CD14-positive monocyte (primary cell): ENCODE results near the gene TMPRSS11F. TPM values are rescaled to one million over a fixed set of nuclear protein-coding genes. Genes with fewer than 3 reads are reported as not detected.

Experiments used
- DNase-seq, 3 donors: peaks; one replicate each; pipeline ENCODE4 v3.0.0-alpha.2; 2011 to 2022
- H2AFZ ChIP-seq: 2 replicates; pipeline ENCODE4 v1.6.0; 2012; ENCODE audit warnings: mild to moderate bottlenecking, low read depth, low read length, inconsistent platforms; ENCODE audit not compliant: insufficient read depth, poor library complexity, severe bottlenecking
- H3K27ac ChIP-seq, 2 donors: 1 replicate in 1 of 2; 2 replicates in 1 of 2; pipeline ENCODE4 v1.5.1; 2012 to 2013; ENCODE audit warnings: low read length in 2 of 2, control low read depth in 1 of 2, inconsistent platforms in 1 of 2, low read depth in 1 of 2, mild to moderate bottlenecking in 1 of 2
- H3K27me3 ChIP-seq, 2 donors: one replicate each; pipeline versions ENCODE4 v1.6.0 to v1.6.1; 2011 to 2013; ENCODE audit warnings: low read length in 2 of 2; ENCODE audit not compliant: control insufficient read depth in 2 of 2, insufficient read depth in 2 of 2
- H3K36me3 ChIP-seq, 2 donors: replicated peaks in 1 of 2; 1 replicate in 1 of 2; 2 replicates in 1 of 2; pipeline versions ENCODE4 v1.5.1 to v1.6.1; 2012 to 2013; ENCODE audit warnings: low read length in 2 of 2, control low read depth in 1 of 2, inconsistent platforms in 1 of 2, mild to moderate bottlenecking in 1 of 2; ENCODE audit not compliant: insufficient read depth in 2 of 2, control insufficient read depth in 1 of 2
- H3K4me1 ChIP-seq, 2 donors: 1 replicate in 1 of 2; 2 replicates in 1 of 2; pipeline versions ENCODE4 v1.5.1 to v1.6.1; 2012 to 2013; ENCODE audit warnings: low read length in 2 of 2, control low read depth in 1 of 2, inconsistent platforms in 1 of 2, mild to moderate bottlenecking in 1 of 2, moderate library complexity in 1 of 2; ENCODE audit not compliant: insufficient read depth in 2 of 2, control insufficient read depth in 1 of 2
- H3K4me2 ChIP-seq: replicated peaks from 2 replicates; pipeline ENCODE3; 2012; ENCODE audit warnings: low read length, moderate library complexity, mild to moderate bottlenecking; ENCODE audit not compliant: poor library complexity, severe bottlenecking; ENCODE audit errors: extremely low read depth
- H3K4me3 ChIP-seq, 3 experiments: fragments of 200-600 bp in 1 of 3; sonication (generic) in 1 of 3; replicated peaks in 1 of 3; 1 replicate in 2 of 3; 2 replicates in 1 of 3; pipeline ENCODE4 v1.5.1; 2011 to 2013; ENCODE audit warnings: low read length in 3 of 3, mild to moderate bottlenecking in 3 of 3, control low read depth in 2 of 3, low read depth in 2 of 3, inconsistent platforms in 1 of 3, moderate library complexity in 1 of 3
- H3K79me2 ChIP-seq: 2 replicates; pipeline ENCODE4 v1.6.0; 2012; ENCODE audit warnings: mild to moderate bottlenecking, control low read depth, inconsistent platforms, low read length, moderate library complexity; ENCODE audit not compliant: insufficient read depth
- H3K9ac ChIP-seq: 2 replicates; pipeline ENCODE4 v1.6.0; 2017; ENCODE audit warnings: low read length, mild to moderate bottlenecking; ENCODE audit not compliant: insufficient read depth, poor library complexity, severe bottlenecking
- H3K9me3 ChIP-seq, 2 donors: replicated peaks in 1 of 2; 1 replicate in 1 of 2; 2 replicates in 1 of 2; pipeline versions ENCODE4 v1.5.1 to v1.6.1; 2012 to 2013; ENCODE audit warnings: low read length in 2 of 2, control low read depth in 1 of 2; ENCODE audit not compliant: control insufficient read depth in 1 of 2, insufficient read depth in 1 of 2
- H4K20me1 ChIP-seq: 2 replicates; pipeline ENCODE4 v1.6.0; 2012; ENCODE audit warnings: mild to moderate bottlenecking, low read length, control low read depth, moderate library complexity; ENCODE audit not compliant: insufficient read depth
- H3K27ac Mint-ChIP-seq, 7 donors: one replicate each; pipeline ENCODE4 v1.8.0; 2020; ENCODE audit warnings: mild to moderate bottlenecking in 7 of 7, mixed read lengths in 7 of 7, moderate library complexity in 6 of 7, inconsistent platforms in 2 of 7
- H3K27me3 Mint-ChIP-seq, 3 donors: one replicate each; pipeline ENCODE4 v1.8.0; 2021 to 2022; ENCODE audit warnings: low read depth in 3 of 3, mild to moderate bottlenecking in 3 of 3, mixed read lengths in 3 of 3, moderate library complexity in 3 of 3, inconsistent platforms in 1 of 3
- H3K36me3 Mint-ChIP-seq, 2 donors: one replicate each; pipeline ENCODE4 v1.8.0; 2020; ENCODE audit warnings: mixed read lengths in 2 of 2, inconsistent platforms in 1 of 2, mild to moderate bottlenecking in 1 of 2
- H3K4me1 Mint-ChIP-seq: one replicate; pipeline ENCODE4 v1.8.0; 2020; ENCODE audit warnings: mild to moderate bottlenecking, mixed read lengths
- H3K4me3 Mint-ChIP-seq, 2 donors: one replicate each; pipeline ENCODE4 v1.8.0; 2020; ENCODE audit warnings: mild to moderate bottlenecking in 2 of 2, mixed read lengths in 2 of 2, moderate library complexity in 1 of 2
- H3K9me3 Mint-ChIP-seq, 7 donors: one replicate each; pipeline ENCODE4 v1.8.0; 2020 to 2022; ENCODE audit warnings: mixed read lengths in 7 of 7, mild to moderate bottlenecking in 6 of 7, moderate library complexity in 6 of 7, inconsistent platforms in 2 of 7
- intact Hi-C, 2 donors: fragments of 100-400 bp; cut with micrococcal nuclease; formaldehyde crosslinking; loops; one replicate each; pipeline versions ENCODE4 v1.15.0 to v1.15.1; 2023
- polyA plus RNA-seq, 3 donors: library from polyadenylated mRNA; depleted of rRNA in 1 of 3; unstranded in 2 of 3; stranded (reverse) in 1 of 3; fragments of 300-500 nt in 2 of 3; fragments of >200 nt in 1 of 3; fragmentation: Illumina TruSeq in 2 of 3; gene quantifications; 1 replicate in 2 of 3; 2 replicates in 1 of 3; pipeline ENCODE4 v1.2.3, GENCODE V29; 2012 to 2021
- small RNA-seq: library from RNA; depleted of rRNA; stranded (forward); fragments of <200 nt; gene quantifications from one replicate; pipeline ENCODE3, GENCODE V24; 2012; ENCODE audit warnings: low read depth; ENCODE audit not compliant: insufficient read length
- TF ChIP-seq, protein P1 (sequence below): fragments of 200-600 bp; IDR thresholded peaks from one replicate; pipeline ENCODE4 v1.8.0; 2022; ENCODE audit warnings: antibody characterized with exemption, mild to moderate bottlenecking

The TMPRSS11F gene
- polyA plus RNA-seq, 3 donors, result not detected

DNA sequence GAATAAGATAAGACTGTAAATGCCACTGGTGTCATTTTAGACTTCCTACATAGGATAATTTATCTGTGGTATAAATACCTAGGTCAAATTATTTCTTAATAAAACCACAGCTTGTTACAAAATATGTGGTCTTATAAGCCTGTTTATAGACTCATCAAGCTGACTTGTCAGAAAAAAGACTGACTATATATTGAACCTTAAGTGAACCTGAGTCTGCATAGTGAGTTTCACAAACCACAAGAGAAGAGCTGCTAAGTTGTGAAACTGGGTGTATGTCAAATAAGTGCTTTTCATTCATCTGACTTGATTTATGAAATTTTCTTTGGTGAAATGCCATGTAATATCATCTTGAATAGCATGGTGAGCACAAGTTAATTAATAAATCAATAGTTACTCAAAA, 118.0 kb downstream of the TMPRSS11F start:
- peaks cover 0 to 3% (median 2%) of the 10 kb centered on the region in 7 donors for H3K9me3 Mint-ChIP-seq
- H3K4me3 ChIP-seq, result no peak overlapping the region
- H3K9me3 ChIP-seq, result no peaks in the 10 kb centered on the region
- H3K27me3 Mint-ChIP-seq, result peaks cover 0 to 3% (median 1%) of the 10 kb centered on the region in 3 donors
- H3K4me1 ChIP-seq, result no peaks in the 10 kb centered on the region
- no peak for DNase-seq
- no peaks in the 10 kb centered on the region for H3K36me3 ChIP-seq
- no peak overlapping the region for H3K4me3 Mint-ChIP-seq
- H3K9ac ChIP-seq, result no peak overlapping the region
- no peak overlapping the region for H3K4me2 ChIP-seq
- no peaks in the 10 kb centered on the region for H3K36me3 Mint-ChIP-seq
- TF ChIP-seq, protein P1, sequence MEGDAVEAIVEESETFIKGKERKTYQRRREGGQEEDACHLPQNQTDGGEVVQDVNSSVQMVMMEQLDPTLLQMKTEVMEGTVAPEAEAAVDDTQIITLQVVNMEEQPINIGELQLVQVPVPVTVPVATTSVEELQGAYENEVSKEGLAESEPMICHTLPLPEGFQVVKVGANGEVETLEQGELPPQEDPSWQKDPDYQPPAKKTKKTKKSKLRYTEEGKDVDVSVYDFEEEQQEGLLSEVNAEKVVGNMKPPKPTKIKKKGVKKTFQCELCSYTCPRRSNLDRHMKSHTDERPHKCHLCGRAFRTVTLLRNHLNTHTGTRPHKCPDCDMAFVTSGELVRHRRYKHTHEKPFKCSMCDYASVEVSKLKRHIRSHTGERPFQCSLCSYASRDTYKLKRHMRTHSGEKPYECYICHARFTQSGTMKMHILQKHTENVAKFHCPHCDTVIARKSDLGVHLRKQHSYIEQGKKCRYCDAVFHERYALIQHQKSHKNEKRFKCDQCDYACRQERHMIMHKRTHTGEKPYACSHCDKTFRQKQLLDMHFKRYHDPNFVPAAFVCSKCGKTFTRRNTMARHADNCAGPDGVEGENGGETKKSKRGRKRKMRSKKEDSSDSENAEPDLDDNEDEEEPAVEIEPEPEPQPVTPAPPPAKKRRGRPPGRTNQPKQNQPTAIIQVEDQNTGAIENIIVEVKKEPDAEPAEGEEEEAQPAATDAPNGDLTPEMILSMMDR, result no peak
- H3K27ac ChIP-seq, result no peak overlapping the region
- H3K27me3 ChIP-seq, result no peaks in the 10 kb centered on the region
- no peaks in the 10 kb centered on the region for H3K4me1 Mint-ChIP-seq
- intact Hi-C loops, result no loop called here
- H2AFZ ChIP-seq, result no peak overlapping the region
- H3K27ac Mint-ChIP-seq, result no peak overlapping the region
- H4K20me1 ChIP-seq, result no peaks in the 10 kb centered on the region
- no peaks in the 10 kb centered on the region for H3K79me2 ChIP-seq

Small RNA genes lying within 50 kb of the gene (small RNA-seq; reads per million reads assigned to genes)
- 0.71 reads per million for gene RNU6-95P

Other genes starting within 250 kb of the TMPRSS11F start
- gene TMPRSS11D, start 245.9 kb downstream of the TMPRSS11F start, polyA plus RNA-seq, result not detected
- gene TMPRSS11A, start 166.4 kb downstream of the TMPRSS11F start, polyA plus RNA-seq, result not detected
- not detected for gene TMPRSS11B, start 115.8 kb upstream of the TMPRSS11F start, polyA plus RNA-seq
- gene YTHDC1, start 220.2 kb upstream of the TMPRSS11F start, polyA plus RNA-seq, result 10 to 100 TPM; 11.0 to 30.8 (median 11.5) TPM